ENCODE data around the gene RELN.

RELN gene

DNA sequence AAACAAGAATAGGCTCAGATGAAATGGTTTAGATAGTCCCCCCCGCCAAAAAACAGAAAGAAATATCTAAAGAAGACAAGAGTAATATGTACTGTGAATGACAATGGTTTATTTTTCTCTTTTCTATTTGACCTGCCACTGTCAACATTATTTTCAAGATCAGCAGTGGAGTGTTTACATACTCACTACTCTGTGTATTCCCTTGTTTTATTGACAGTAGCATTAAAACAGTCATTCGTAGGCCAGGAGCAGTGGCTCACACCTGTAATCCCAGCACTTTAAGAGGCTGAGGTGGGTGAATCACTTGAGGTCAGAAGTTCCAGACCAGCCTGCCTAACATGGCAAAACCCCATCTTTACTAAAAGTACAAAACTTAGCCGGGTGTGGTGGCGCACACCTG lies 298.2 kb downstream of the RELN start:
- no peak for DNase-seq
- Mint-ChIP-seq H3K4me1 (peaks cover 28% of the 10 kb centered on the region), H3K9me3 (no peaks in the 10 kb centered on the region), H3K27ac (no peak overlapping the region), H3K36me3 (ENCODE audit: low read depth) (no peaks in the 10 kb centered on the region), H3K27me3 (ENCODE audit: low read depth, poor library complexity) (peaks cover 4% of the 10 kb centered on the region), H3K4me3 (no peak overlapping the region)
- TF ChIP-seq, protein P1, sequence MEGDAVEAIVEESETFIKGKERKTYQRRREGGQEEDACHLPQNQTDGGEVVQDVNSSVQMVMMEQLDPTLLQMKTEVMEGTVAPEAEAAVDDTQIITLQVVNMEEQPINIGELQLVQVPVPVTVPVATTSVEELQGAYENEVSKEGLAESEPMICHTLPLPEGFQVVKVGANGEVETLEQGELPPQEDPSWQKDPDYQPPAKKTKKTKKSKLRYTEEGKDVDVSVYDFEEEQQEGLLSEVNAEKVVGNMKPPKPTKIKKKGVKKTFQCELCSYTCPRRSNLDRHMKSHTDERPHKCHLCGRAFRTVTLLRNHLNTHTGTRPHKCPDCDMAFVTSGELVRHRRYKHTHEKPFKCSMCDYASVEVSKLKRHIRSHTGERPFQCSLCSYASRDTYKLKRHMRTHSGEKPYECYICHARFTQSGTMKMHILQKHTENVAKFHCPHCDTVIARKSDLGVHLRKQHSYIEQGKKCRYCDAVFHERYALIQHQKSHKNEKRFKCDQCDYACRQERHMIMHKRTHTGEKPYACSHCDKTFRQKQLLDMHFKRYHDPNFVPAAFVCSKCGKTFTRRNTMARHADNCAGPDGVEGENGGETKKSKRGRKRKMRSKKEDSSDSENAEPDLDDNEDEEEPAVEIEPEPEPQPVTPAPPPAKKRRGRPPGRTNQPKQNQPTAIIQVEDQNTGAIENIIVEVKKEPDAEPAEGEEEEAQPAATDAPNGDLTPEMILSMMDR (IDR thresholded peaks at IDR 0.05), result no peak

- Mint-ChIP-seq H3K9me3 (no peaks in the 10 kb centered on the region), H3K27ac (no peak overlapping the region), H3K4me3 (no peak overlapping the region), H3K27me3 (ENCODE audit: low read depth, poor library complexity) (peaks cover 7% of the 10 kb centered on the region), H3K4me1 (peaks cover 28% of the 10 kb centered on the region), H3K36me3 (ENCODE audit: low read depth) (no peaks in the 10 kb centered on the region)
- DNase-seq, result no peak
- TF ChIP-seq, protein P1 (IDR thresholded peaks at IDR 0.05), result no peak
Measured at GRCh38 chr7:103690242-103690974, 299.1 kb downstream of the RELN start.

GRCh38 chr7:103689255-103689654 lies 300.2 kb downstream of the RELN start:
- Mint-ChIP-seq H3K27me3 (ENCODE audit: low read depth, poor library complexity) (peaks cover 7% of the 10 kb centered on the region), H3K36me3 (ENCODE audit: low read depth) (no peaks in the 10 kb centered on the region), H3K4me3 (no peak overlapping the region), H3K9me3 (no peaks in the 10 kb centered on the region), H3K27ac (no peak overlapping the region), H3K4me1 (peaks cover 28% of the 10 kb centered on the region)
- DNase-seq, result no peak
- TF ChIP-seq, protein P1 (IDR thresholded peaks at IDR 0.05), result no peak

- H3K27me3 Mint-ChIP-seq (ENCODE audit: low read depth, poor library complexity), result peaks cover 3% of the 10 kb centered on the region
- H3K4me1 Mint-ChIP-seq, result peaks cover 28% of the 10 kb centered on the region
- H3K4me3 Mint-ChIP-seq, result no peak overlapping the region
- no peaks in the 10 kb centered on the region for H3K36me3 Mint-ChIP-seq (ENCODE audit: low read depth)
- H3K9me3 Mint-ChIP-seq, result no peaks in the 10 kb centered on the region
- H3K27ac Mint-ChIP-seq, result no peak overlapping the region
- DNase-seq, result no peak
- TF ChIP-seq, protein P1 (IDR thresholded peaks at IDR 0.05), result no peak
Measured at GRCh38 chr7:103687951-103688350, 301.5 kb downstream of the RELN start.

- Mint-ChIP-seq H3K9me3 (no peaks in the 10 kb centered on the region), H3K4me1 (peaks cover 28% of the 10 kb centered on the region), H3K36me3 (ENCODE audit: low read depth) (no peaks in the 10 kb centered on the region), H3K4me3 (no peak overlapping the region), H3K27ac (no peak overlapping the region), H3K27me3 (ENCODE audit: low read depth, poor library complexity) (peaks cover 3% of the 10 kb centered on the region)
- DNase-seq, result no peak
- TF ChIP-seq, protein P1 (IDR thresholded peaks at IDR 0.05), result no peak
Measured at GRCh38 chr7:103687272-103687671, 302.2 kb downstream of the RELN start.

GRCh38 chr7:103686763-103687162 lies 302.7 kb downstream of the RELN start:
- no peaks in the 10 kb centered on the region for H3K36me3 Mint-ChIP-seq (ENCODE audit: low read depth)
- DNase-seq, result no peak
- no peak overlapping the region for H3K4me3 Mint-ChIP-seq
- H3K27ac Mint-ChIP-seq, result no peak overlapping the region
- H3K4me1 Mint-ChIP-seq, result peaks cover 28% of the 10 kb centered on the region
- no peaks in the 10 kb centered on the region for H3K9me3 Mint-ChIP-seq
- peaks cover 3% of the 10 kb centered on the region for H3K27me3 Mint-ChIP-seq (ENCODE audit: low read depth, poor library complexity)
- TF ChIP-seq, protein P1 (IDR thresholded peaks at IDR 0.05), result no peak
